Left cardiac atrium (tissue), 2 donors: ENCODE measurements around the gene RTRAF. TPM values are rescaled to one million over a fixed set of nuclear protein-coding genes. Genes with fewer than 3 reads are reported as not detected.

ENCODE experiments used
- total RNA-seq, 2 donors: library from RNA; stranded (reverse); fragmentation: NEBNext Ultra II Directional; extraction: Animal tissue kit (Norgen Biotek cat#: 25700); gene quantifications; one replicate each; pipeline ENCODE4 v1.2.1, GENCODE V29; 2021
- donor health status: DM: no; HTN: yes; CAD: no; lungs with severe emphysema.
- donor health status: DM: yes; HTN: yes; CAD: no.

RTRAF gene
- total RNA-seq, 2 donors from 2014 or later: 172 to 187 TPM

Other genes starting within 250 kb of the RTRAF start
- gene GNG2, start 128.9 kb upstream of the RTRAF start, total RNA-seq: 10 to 100 TPM; 15.0 to 25.6 TPM
- gene NID2, start 79.5 kb downstream of the RTRAF start, total RNA-seq: 10 to 100 TPM; 29.4 to 42.1 TPM